Activated CD8-positive, alpha-beta memory T cell treated with anti-CD3 and anti-CD28 coated beads, Interleukin-2, amount 50 U/mL, for 4 hours (primary cell): ENCODE data around the gene CPED1.
"Not testable (repeated sequence)": the region's sequence is repeated elsewhere in the genome, so short reads cannot be mapped to it uniquely, and the experiment has no call there.

ENCODE experiments used
- DNase-seq: peaks from one replicate; pipeline ENCODE4 v3.0.0-alpha.2; 2020

Gene CPED1

DNA sequence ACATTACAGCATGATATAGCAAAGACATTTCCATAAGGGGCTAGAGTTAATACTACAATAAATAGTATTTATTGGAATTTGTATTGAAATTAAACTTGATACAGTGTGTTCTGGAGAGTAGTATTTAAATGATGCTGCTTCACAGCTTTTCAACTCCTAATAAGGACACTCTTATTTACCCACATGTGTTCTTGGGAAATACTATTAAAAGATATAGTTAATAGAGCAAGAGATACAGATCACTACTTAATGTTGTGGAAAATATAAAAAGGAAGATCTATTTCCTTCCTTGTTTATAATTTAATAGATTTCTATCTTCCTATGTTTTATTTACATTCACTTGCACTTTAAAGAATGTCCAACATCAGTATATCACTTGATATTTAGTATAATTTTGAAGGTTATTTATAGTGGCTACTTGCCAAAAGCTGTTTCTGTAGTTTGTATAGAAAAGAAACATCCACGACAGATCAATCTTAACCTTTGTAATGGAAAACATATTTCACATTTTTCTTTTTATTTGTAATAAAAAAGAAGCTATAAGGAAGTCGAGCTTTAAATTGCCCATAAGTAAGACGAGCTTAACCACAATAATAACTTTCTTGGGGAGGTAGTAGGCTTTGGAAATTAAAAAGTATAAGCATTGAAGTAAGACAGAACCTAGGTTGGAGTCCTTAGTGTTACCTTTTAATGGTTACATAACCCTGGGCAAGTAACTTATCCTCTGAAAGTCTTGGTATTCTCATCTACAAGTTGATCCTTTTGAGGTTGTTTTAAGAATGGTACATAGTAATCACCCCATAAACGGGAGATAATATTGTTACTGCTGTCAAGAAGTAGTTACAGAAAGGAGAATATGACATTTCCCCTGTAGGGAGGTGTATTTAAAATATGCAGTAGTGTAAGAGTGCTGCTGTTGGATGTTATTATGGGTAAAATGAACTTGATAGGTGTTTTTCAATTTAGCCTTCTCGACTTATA is 32.8 kb downstream of the CPED1 start:
- no peak for DNase-seq

GRCh38 chr7:121023194-121023593 is 34.7 kb downstream of the CPED1 start:
- DNase-seq = no peak

DNA sequence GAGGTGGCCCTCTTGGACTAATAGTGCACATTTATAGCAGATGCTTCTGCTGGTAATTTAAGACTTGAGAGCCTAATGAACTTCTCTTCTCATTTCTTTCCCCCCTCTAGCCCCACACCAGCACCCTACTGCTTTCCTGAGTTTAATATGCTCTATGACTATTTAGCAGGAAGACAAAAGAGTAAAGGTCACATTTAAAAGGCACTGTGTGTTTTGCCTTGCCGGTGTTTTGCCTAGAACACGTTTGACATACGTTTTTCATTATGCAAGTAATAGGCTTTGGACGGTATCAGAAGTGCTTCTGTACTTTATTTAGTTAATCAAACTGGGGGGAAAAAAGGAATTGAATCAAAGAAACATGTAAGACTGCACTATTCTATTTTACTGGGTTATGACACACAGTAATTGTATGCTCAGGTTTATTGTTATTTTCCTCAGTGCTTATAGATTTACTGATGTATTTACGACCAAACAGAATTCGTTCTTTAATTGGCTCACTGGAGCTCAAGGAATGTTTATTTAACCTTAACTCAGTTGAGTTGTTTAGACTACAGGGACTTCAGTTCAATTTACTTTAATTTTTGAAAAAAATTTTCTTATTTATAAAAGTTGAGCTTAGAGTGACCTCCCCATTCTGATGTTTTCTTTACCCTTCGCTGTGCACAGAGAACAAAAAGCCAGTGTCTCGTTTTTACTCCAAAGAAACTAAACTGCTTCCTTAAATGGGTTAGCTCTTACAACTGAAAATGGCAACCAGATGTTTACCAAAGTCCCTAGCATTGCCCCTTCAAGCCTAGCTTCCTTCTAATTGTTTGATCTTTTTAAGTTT is 35.4 kb downstream of the CPED1 start:
- DNase-seq = no peak

GRCh38 chr7:121024611-121025010 is 36.1 kb downstream of the CPED1 start:
- DNase-seq = no peak

DNA sequence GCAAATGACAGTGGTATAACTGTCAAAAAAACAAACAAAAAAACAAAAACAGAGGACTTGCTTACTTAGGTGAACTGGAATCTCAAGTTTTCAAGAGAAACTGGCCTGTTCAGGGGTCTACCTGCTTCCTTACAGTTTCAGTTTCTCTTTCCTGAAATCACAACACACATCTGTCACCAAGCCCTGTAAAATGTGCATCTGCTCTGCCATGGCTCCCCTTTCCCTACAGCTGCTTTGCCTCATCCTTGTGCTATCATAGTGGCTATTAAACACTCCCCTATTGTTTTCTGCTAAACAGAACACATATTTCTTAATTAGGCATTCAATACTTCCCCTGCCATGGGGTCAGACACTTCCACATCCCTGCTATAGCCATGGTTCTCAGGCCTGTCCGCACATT is 37.6 kb downstream of the CPED1 start:
- DNase-seq = no peak

- DNase-seq = no peak
Observed at GRCh38 chr7:121026577-121027111, 38.1 kb downstream of the CPED1 start.

DNA sequence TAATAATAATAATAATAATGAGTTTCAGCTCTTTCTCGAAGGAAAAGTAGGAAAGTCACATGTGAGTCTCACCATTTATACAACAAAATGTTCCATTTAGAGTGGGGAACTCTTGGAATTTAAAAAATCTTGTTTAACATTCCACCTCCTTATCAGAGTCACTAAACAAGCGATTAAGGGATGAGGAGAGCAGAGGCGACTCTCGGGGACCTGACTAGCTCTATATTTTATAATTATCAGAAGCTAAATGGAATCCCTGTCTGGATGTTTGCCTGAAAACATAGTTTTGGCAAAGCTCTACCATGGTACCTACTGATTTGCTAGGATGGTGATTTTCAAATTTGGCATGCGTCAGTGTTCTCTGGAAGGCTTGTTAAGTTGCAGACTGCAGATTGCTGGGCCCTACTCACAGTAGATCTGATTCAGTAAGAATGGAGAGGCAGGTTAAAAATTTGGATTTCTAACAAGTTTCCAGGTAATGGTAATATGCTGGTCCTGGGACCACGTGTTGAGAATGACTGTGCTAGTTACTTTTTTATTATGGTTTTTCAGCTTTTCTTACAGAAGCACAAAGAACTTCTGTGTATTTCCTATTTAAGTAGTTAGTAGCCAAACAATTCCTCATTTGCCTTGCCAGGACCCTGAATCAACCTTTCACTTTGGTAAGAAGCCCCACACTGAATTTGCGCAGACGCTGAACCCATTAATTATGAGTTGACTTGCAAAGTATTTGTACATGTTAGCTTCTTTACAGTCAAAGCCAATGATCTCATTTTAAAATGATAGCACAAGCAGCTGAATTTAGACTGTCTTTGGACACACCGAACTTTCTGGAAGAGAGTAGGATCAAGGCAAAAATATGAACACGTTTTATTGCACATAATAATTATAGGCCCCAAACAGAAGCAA is 39.5 kb downstream of the CPED1 start:
- no peak for DNase-seq

DNA sequence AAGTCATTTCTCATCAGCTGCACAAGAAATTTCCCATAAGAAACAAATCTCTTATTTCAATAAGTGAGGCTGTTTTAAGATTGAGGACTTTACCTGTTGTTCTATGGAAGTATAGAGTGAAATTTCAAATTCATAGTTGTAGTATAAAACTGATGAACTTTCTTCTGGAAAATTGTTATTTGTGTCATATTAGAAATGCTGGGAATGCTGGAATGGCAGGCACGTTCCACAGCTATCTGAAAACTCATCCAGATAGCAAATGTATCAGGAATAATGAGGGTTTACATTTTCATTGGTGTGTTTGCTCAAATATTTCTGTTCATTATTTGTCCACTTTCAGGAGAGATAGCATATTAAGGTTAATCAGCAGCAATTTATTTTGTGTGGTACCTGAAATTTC is 40.8 kb downstream of the CPED1 start:
- DNase-seq = no peak

GRCh38 chr7:121030308-121030707 is 41.8 kb downstream of the CPED1 start:
- DNase-seq = no peak

GRCh38 chr7:121032645-121033460 is 44.3 kb downstream of the CPED1 start:
- DNase-seq = no peak

DNA sequence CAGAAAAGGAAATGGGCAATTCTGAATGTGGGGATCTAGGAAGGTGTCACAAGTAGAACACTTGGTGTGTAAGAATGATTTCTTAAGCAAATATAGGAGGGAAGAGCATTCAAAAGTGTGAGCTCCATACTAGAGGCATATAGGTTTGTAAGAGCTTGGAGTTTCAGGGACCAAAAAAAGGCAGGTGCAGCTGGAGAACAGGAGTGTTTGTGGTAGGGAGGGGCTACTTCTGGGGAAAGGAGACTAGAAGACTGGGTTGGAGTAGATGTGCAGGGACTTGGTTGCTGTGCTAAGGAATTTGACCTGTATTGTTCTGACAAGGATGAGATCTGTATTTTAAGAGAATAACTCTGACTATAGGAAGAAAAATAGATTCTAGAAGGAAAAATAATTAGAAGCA is 46.4 kb downstream of the CPED1 start:
- no peak for DNase-seq

DNA sequence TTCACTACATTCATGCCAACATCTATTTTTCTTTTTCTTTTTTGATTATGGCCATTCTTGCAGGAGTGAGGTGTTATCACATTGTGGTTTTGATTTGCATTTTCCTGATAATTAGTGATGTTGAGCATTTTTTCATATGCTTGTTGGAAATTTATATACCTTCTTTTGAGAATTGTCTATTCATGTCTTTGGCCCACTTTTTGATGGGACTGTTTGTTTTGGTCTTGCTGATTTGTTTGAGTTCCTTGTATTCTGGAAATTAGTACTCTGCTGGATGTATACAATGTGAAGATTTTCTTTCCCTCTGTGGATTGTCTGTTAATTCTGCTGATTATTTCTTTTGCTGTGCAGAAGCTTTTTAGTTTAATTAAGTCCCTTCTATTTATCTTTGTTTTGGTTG is 48.3 kb downstream of the CPED1 start:
- not testable (repeated sequence) for DNase-seq

DNA sequence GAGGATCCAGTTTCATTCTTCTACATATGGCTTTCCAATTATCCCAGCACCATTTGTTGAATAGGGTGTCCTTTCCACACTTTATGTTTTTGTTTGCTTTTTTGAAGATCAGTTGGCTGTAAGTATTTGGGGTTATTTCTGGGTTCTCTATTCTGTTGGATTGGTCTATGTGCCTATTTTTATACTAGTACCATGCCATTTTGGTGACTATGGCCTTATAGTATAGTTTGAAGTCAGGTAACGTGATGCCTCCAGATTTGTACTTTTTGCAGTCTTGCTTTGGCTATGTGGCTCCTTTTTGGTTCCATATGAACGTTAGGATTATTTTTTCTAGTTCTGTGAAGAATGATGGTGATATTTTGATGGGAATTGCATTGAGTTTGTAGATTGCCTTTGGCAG is 48.8 kb downstream of the CPED1 start:
- not testable (repeated sequence) for DNase-seq

GRCh38 chr7:121037957-121038716 is 49.6 kb downstream of the CPED1 start:
- DNase-seq = no peak

DNA sequence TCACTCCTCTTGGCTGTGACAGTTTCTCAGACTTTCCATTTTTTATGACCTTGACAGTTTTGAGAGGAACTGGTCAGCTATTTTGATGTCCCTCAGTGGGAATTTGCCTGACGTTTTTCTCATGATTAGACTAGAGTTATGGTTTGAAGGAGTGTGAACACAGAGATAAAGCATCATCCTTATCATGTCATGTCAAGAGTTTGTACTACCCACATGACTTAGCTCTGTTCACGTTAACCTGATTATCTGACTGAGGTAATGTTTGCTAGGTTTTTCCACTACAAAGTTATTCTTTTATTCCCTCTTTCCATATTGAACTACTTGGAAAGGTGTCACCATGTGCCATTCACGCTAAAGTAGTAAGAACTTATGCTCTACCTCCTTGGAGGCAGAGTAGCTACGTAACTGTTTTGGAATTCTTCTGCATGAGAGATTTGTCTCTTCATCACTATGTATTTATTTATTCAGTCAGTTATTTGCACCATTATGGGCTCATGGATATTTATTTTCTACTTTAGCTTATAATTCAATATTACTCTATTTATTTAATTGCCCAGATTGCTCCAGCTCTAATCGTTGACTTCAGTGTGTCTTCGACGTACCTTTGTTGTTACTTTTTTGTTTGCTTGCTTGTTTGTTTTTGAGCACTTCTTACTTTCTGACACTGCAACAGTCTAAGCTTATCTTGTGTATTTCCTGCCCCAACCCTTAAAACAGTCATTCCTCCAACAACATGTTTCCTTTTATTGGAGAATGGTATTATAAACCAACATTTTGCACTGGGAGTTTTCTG is 50.4 kb downstream of the CPED1 start:
- DNase-seq = no peak

DNA sequence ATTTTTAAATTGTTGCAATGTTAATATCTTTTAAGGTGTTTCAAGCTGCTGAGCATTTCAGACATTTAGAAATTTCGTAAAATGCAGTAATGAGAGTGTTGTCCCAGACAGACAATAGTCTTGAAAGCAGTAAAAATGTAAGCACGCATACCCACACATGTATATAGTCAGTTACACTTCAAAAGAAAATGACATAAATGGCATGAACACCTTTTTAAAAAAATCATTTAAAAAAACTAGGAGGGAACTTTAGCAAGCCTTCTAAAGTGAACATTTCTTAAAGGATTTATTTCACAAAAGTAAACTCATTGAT is 51.0 kb downstream of the CPED1 start:
- DNase-seq = no peak

GRCh38 chr7:121039994-121040393 is 51.5 kb downstream of the CPED1 start:
- DNase-seq = no peak

- DNase-seq = no peak
Observed at GRCh38 chr7:121041516-121042148, 53.1 kb downstream of the CPED1 start.

GRCh38 chr7:121042195-121042594 is 53.7 kb downstream of the CPED1 start:
- no peak for DNase-seq

- no peak for DNase-seq
Observed at GRCh38 chr7:121042899-121043298, 54.4 kb downstream of the CPED1 start.
